Naive thymus-derived CD4-positive, alpha-beta T cell (primary cell): ENCODE measurements around the gene PRDM13. TPM values are rescaled to one million over a fixed set of nuclear protein-coding genes. Genes with fewer than 3 reads are reported as not detected.
"Not testable (repeated sequence)": the region's sequence is repeated elsewhere in the genome, so short reads cannot be mapped to it uniquely, and the experiment has no call there.

Experiments used
- ATAC-seq: fragments of 150-1000 bp; cut with Tn5 transposase; 2 replicates; pipeline ENCODE4 v1.10.0; 2021; ENCODE audit warnings: mild to moderate bottlenecking, moderate library complexity
- CTCF ChIA-PET: fragments of 350-600 bp; sonication (Branson Sonifier 250); formaldehyde crosslinking; loops from one replicate; lab custom pipeline; 2021; ENCODE audit warnings: antibody characterized with exemption; lab: Charles Lee
- POLR2A ChIA-PET: fragments of 350-600 bp; sonication (Branson Sonifier 250); formaldehyde crosslinking; loops from one replicate; lab custom pipeline; 2021; ENCODE audit warnings: antibody characterized with exemption, inconsistent platforms; lab: Charles Lee
- DNase-seq, 9 donors: peaks; one replicate each; pipeline versions ENCODE4 v3.0.0 to v3.0.0-alpha.2; 2020 to 2022; ENCODE audit warnings: mixed read lengths in 1 of 9
- H3K27ac ChIP-seq: one replicate; pipeline ENCODE4 v1.7.0; 2013; ENCODE audit warnings: mild to moderate bottlenecking, low read depth, low read length, moderate library complexity
- H3K27me3 ChIP-seq, 2 donors: one replicate each; pipeline ENCODE4 v1.7.0; 2013; ENCODE audit warnings: low read length in 2 of 2, mild to moderate bottlenecking in 2 of 2, moderate library complexity in 2 of 2; ENCODE audit not compliant: control insufficient read depth in 2 of 2, insufficient read depth in 2 of 2
- H3K36me3 ChIP-seq, 3 experiments: 1 replicate in 2 of 3; 2 replicates in 1 of 3; pipeline ENCODE4 v1.7.0; 2013; ENCODE audit warnings: low read length in 3 of 3, mild to moderate bottlenecking in 3 of 3, moderate library complexity in 1 of 3; ENCODE audit not compliant: insufficient read depth in 3 of 3, control insufficient read depth in 2 of 3
- H3K4me1 ChIP-seq, 2 donors: one replicate each; pipeline ENCODE4 v1.7.0; 2013; ENCODE audit warnings: low read length in 2 of 2, mild to moderate bottlenecking in 2 of 2, moderate library complexity in 1 of 2; ENCODE audit not compliant: control insufficient read depth in 2 of 2, insufficient read depth in 2 of 2
- H3K4me3 ChIP-seq: 2 replicates; pipeline ENCODE4 v1.7.0; 2013; ENCODE audit warnings: mild to moderate bottlenecking, low read length
- H3K9me3 ChIP-seq, 3 experiments: 1 replicate in 2 of 3; 2 replicates in 1 of 3; pipeline ENCODE4 v1.7.0; 2013; ENCODE audit warnings: low read length in 3 of 3; ENCODE audit not compliant: control insufficient read depth in 2 of 3
- H3K27ac Mint-ChIP-seq, 9 donors: one replicate each; pipeline ENCODE4 v1.8.0; 2020 to 2022; ENCODE audit warnings: mixed read lengths in 9 of 9, mild to moderate bottlenecking in 8 of 9, moderate library complexity in 5 of 9, inconsistent platforms in 2 of 9
- H3K27me3 Mint-ChIP-seq, 5 donors: one replicate each; pipeline ENCODE4 v1.8.0; 2021 to 2022; ENCODE audit warnings: mixed read lengths in 5 of 5, mild to moderate bottlenecking in 1 of 5
- H3K36me3 Mint-ChIP-seq, 5 donors: one replicate each; pipeline ENCODE4 v1.8.0; 2020 to 2022; ENCODE audit warnings: mixed read lengths in 5 of 5, mild to moderate bottlenecking in 3 of 5, inconsistent platforms in 1 of 5
- H3K4me1 Mint-ChIP-seq, 7 donors: one replicate each; pipeline ENCODE4 v1.8.0; 2020 to 2022; ENCODE audit warnings: mixed read lengths in 7 of 7, mild to moderate bottlenecking in 3 of 7, inconsistent platforms in 1 of 7
- H3K4me3 Mint-ChIP-seq, 10 donors: one replicate each; pipeline ENCODE4 v1.8.0; 2020 to 2022; ENCODE audit warnings: mild to moderate bottlenecking in 10 of 10, mixed read lengths in 10 of 10, moderate library complexity in 6 of 10, inconsistent platforms in 2 of 10
- H3K9me3 Mint-ChIP-seq, 11 donors: one replicate each; pipeline ENCODE4 v1.8.0; 2020 to 2022; ENCODE audit warnings: mixed read lengths in 11 of 11, mild to moderate bottlenecking in 4 of 11, inconsistent platforms in 1 of 11, moderate library complexity in 1 of 11
- intact Hi-C, 2 donors: fragments of 100-400 bp; cut with micrococcal nuclease; formaldehyde crosslinking; loops; one replicate each; pipeline ENCODE4 v1.15.1; 2023
- polyA plus RNA-seq, 2 donors: library from polyadenylated mRNA; unstranded; fragments of 300-500 nt; fragmentation: Illumina TruSeq; gene quantifications; one replicate each; pipeline ENCODE4 v1.2.3, GENCODE V29; 2021
- total RNA-seq, 6 experiments: library from RNA in 5 of 6; stranded (reverse) in 5 of 6; gene quantifications; 1 replicate in 5 of 6; 2 replicates in 1 of 6; pipeline ENCODE4 v1.2.3 and lab custom pipeline; 2021 to 2026

PRDM13 gene
- total and polyA plus RNA-seq, 7 experiments from 2014 or later: not detected

DNA sequence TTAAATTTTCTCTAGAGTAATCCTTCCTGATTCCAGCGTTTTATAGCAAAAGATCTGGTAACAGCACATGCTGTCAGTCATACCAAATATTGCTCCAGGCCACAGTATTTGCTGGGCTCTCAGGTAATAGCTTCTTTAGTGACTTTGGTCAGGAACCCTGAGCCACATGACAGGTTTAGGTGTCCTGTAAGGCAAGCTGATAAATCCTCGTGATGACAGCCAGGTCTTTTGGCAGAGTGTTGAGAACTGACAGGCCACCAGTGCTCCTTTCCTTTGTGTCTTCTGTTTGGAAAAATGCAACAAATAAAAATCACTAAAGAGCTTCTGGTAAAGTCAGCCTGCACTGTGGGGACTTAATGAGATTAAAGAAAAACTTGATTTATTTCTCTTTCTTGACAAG, 34.6 kb downstream of the PRDM13 start:
- POLR2A ChIA-PET: no interaction called here
- Histone ChIP-seq H3K36me3 (no peaks in the 10 kb centered on the region), H3K4me3 (no peak overlapping the region), H3K4me1 (no peaks in the 10 kb centered on the region), H3K9me3 (peaks cover 0 to 11% (median 0%) of the 10 kb centered on the region in 3 experiments), H3K27me3 (peaks cover 0 to 4% of the 10 kb centered on the region in 2 donors), H3K27ac (no peak overlapping the region)
- no peak overlapping the region for H3K27ac Mint-ChIP-seq
- H3K4me3 Mint-ChIP-seq: no peak overlapping the region
- intact Hi-C loops: no loop called here
- H3K4me1 Mint-ChIP-seq: peaks cover 0 to 2% (median 0%) of the 10 kb centered on the region in 7 donors
- ATAC-seq (no peak), DNase-seq (no peak)
- peaks cover 0 to 25% (median 15%) of the 10 kb centered on the region in 11 donors for H3K9me3 Mint-ChIP-seq
- CTCF ChIA-PET: no interaction called here
- H3K36me3 Mint-ChIP-seq: peaks cover 0 to 12% (median 0%) of the 10 kb centered on the region in 5 donors
- peaks cover 18 to 64% (median 55%) of the 10 kb centered on the region in 5 donors for H3K27me3 Mint-ChIP-seq

DNA sequence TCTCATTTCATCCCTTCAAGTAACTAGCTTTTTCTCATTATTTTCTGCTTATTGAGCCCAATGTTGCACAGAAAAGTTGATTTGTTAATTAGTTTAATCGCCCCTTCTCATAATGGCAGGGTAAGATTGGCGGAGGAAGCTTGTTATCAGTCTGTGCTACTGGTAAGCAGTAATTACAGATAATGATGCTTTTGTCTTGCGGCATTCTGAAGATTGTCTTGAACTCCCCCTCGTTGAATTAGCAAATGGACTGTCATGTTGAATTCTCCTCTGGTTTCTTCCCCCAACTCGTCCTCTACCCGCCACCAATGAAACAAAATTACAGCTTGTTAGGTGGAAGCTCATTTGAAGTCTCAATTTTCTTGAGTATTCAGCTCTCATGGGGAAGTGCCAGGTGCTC, 39.4 kb downstream of the PRDM13 start:
- no peak overlapping the region for H3K27ac ChIP-seq
- H3K4me3 ChIP-seq: no peak overlapping the region
- DNase-seq (no peak), ATAC-seq (no peak)
- H3K4me1 ChIP-seq: no peaks in the 10 kb centered on the region
- no peaks in the 10 kb centered on the region for H3K9me3 ChIP-seq
- Mint-ChIP-seq H3K4me3 (no peak overlapping the region), H3K27me3 (peaks cover 16 to 65% (median 47%) of the 10 kb centered on the region in 5 donors), H3K27ac (no peak overlapping the region), H3K9me3 (peaks cover 0 to 6% (median 0%) of the 10 kb centered on the region in 11 donors), H3K36me3 (no peaks in the 10 kb centered on the region), H3K4me1 (peaks cover 0 to 2% (median 0%) of the 10 kb centered on the region in 7 donors)
- ChIA-PET POLR2A (no interaction called here), CTCF (no interaction called here)
- H3K27me3 ChIP-seq: peaks cover 0 to 4% of the 10 kb centered on the region in 2 donors
- no peaks in the 10 kb centered on the region for H3K36me3 ChIP-seq
- intact Hi-C loops: no loop called here

GRCh38 chr6:99650091-99650571, 43.5 kb downstream of the PRDM13 start:
- H3K4me1 ChIP-seq, H3K27ac Mint-ChIP-seq, H3K36me3 ChIP-seq, H3K9me3 ChIP-seq, intact Hi-C loops, DNase-seq, H3K4me1 Mint-ChIP-seq, H3K36me3 Mint-ChIP-seq, H3K27me3 ChIP-seq, POLR2A ChIA-PET, H3K27ac ChIP-seq, H3K4me3 ChIP-seq, ATAC-seq, CTCF ChIA-PET, H3K4me3 Mint-ChIP-seq: not testable (repeated sequence)
- peaks cover 5 to 63% (median 32%) of the 10 kb centered on the region in 5 donors for H3K27me3 Mint-ChIP-seq
- H3K9me3 Mint-ChIP-seq: peaks cover 0 to 25% (median 7%) of the 10 kb centered on the region in 11 donors

DNA sequence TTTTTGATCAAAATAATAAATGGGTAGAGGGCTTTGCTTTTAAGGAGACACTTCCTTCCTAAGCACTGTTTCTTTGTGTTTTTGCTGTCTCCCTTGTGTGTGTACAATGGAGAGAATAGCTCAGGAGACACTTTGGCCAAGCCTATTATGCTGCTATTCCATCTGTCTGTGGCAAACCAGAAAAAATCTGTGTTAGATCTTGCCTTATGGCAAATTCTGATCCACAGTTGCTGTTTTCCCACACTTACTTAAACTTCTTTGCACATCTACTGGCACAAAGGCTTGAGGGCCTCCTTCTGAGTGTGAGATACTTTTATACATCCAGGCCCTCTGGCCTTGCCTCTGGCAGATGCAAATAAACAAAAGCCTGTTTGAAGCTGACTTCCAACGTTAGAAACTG, 53.6 kb downstream of the PRDM13 start:
- Histone ChIP-seq H3K27me3 (no peaks in the 10 kb centered on the region), H3K4me1 (no peaks in the 10 kb centered on the region), H3K4me3 (no peak overlapping the region), H3K9me3 (no peaks in the 10 kb centered on the region), H3K36me3 (no peaks in the 10 kb centered on the region), H3K27ac (no peak overlapping the region)
- ChIA-PET CTCF (no interaction called here), POLR2A (no interaction called here)
- no peak for DNase-seq
- H3K9me3 Mint-ChIP-seq: peaks cover 0 to under 1% (median 0%) of the 10 kb centered on the region in 11 donors
- peaks cover 9 to 23% (median 13%) of the 10 kb centered on the region in 5 donors for H3K27me3 Mint-ChIP-seq
- no peak overlapping the region for H3K27ac Mint-ChIP-seq
- H3K4me3 Mint-ChIP-seq: no peak overlapping the region
- peaks cover 0 to 1% (median 0%) of the 10 kb centered on the region in 5 donors for H3K36me3 Mint-ChIP-seq
- intact Hi-C loops: no loop called here
- no peaks in the 10 kb centered on the region for H3K4me1 Mint-ChIP-seq
- no peak for ATAC-seq

- DNase-seq (no peak), ATAC-seq (no peak)
- ChIA-PET POLR2A (no interaction called here), CTCF (no interaction called here)
- Mint-ChIP-seq H3K27ac (no peak overlapping the region), H3K4me1 (no peaks in the 10 kb centered on the region), H3K4me3 (no peak overlapping the region), H3K9me3 (no peaks in the 10 kb centered on the region), H3K27me3 (peaks cover under 1 to 12% (median 11%) of the 10 kb centered on the region in 5 donors), H3K36me3 (no peaks in the 10 kb centered on the region)
- Histone ChIP-seq H3K9me3 (no peaks in the 10 kb centered on the region), H3K4me1 (no peaks in the 10 kb centered on the region), H3K36me3 (no peaks in the 10 kb centered on the region), H3K27me3 (no peaks in the 10 kb centered on the region), H3K27ac (no peak overlapping the region), H3K4me3 (no peak overlapping the region)
- intact Hi-C loops: no loop called here
These were observed 55.2 kb downstream of the PRDM13 start for GRCh38 chr6:99661870-99662269.

DNA sequence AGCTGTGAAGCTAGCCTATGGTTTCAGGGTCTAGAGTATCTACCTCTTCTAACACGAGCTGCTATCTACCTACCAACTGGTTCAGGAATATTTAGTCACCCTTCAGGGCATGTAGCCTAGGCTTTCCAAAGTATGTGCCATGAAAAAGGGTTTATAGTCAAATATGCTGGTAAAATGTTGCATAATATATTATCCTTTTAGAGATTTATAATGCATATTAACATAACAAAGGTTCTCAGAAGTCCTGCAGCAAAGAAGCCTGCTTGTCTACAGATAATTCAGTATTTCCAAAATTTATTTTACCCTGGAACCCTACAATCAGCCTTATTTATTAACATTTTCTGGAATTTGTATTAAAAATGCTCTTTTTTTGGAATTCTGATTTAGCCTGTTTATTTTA, 56.0 kb downstream of the PRDM13 start:
- intact Hi-C loops: no loop called here
- Mint-ChIP-seq H3K27me3 (peaks cover 4 to 12% (median 10%) of the 10 kb centered on the region in 5 donors), H3K27ac (no peak overlapping the region)

More for the DNA sequence above, 56.0 kb downstream of the PRDM13 start:
- Histone ChIP-seq H3K27ac (no peak overlapping the region), H3K27me3 (no peaks in the 10 kb centered on the region), H3K9me3 (no peaks in the 10 kb centered on the region), H3K4me1 (no peaks in the 10 kb centered on the region), H3K36me3 (no peaks in the 10 kb centered on the region), H3K4me3 (no peak overlapping the region)
- Mint-ChIP-seq H3K4me3 (no peak overlapping the region), H3K4me1 (no peaks in the 10 kb centered on the region), H3K36me3 (no peaks in the 10 kb centered on the region), H3K9me3 (no peaks in the 10 kb centered on the region)
- POLR2A ChIA-PET: no interaction called here
- no peak for ATAC-seq
- no peak for DNase-seq
- CTCF ChIA-PET: no interaction called here
